Fibroblast of lung (primary cell): ENCODE measurements around the gene SPACA7. TPM values are rescaled to one million over a fixed set of nuclear protein-coding genes. Genes with fewer than 3 reads are reported as not detected.

Experiments used
- DNase-seq, 2 donors: peaks; one replicate each; pipeline versions ENCODE4 v3.0.0 to v3.0.0-alpha.2; 2010; ENCODE audit warnings: low read depth in 2 of 2
- H2AFZ ChIP-seq: 2 replicates; pipeline ENCODE4 v1.5.1; 2012; ENCODE audit warnings: low read length, control low read depth, inconsistent platforms
- H3K27ac ChIP-seq: 2 replicates; pipeline ENCODE4 v1.5.1; 2011; ENCODE audit warnings: low read length, control low read depth; ENCODE audit not compliant: insufficient read depth
- H3K27me3 ChIP-seq: 2 replicates; pipeline ENCODE4 v1.5.1; 2011; ENCODE audit warnings: mild to moderate bottlenecking, low read length; ENCODE audit not compliant: control insufficient read depth, insufficient read depth
- H3K36me3 ChIP-seq: 2 replicates; pipeline ENCODE4 v1.5.1; 2011; ENCODE audit warnings: low read length; ENCODE audit not compliant: control insufficient read depth, insufficient read depth
- H3K4me1 ChIP-seq: 2 replicates; pipeline ENCODE4 v1.5.1; 2011; ENCODE audit warnings: low read length; ENCODE audit not compliant: control insufficient read depth, insufficient read depth; ENCODE audit errors: extremely low read depth
- H3K4me2 ChIP-seq: 2 replicates; pipeline ENCODE4 v1.5.1; 2011; ENCODE audit warnings: low read length, control low read depth; ENCODE audit not compliant: insufficient read depth; ENCODE audit errors: extremely low read depth
- H3K4me3 ChIP-seq, 4 experiments: fragments of 200-600 bp in 1 of 4; sonication (generic) in 1 of 4; replicated peaks in 1 of 4; 2 replicates each; pipeline ENCODE4 v1.5.1; 2011 to 2016; ENCODE audit warnings: low read length in 4 of 4, low read depth in 3 of 4, mild to moderate bottlenecking in 3 of 4, control low read depth in 2 of 4, inconsistent platforms in 1 of 4, mixed read lengths in 1 of 4; ENCODE audit not compliant: insufficient read depth in 1 of 4; ENCODE audit errors: control extremely low read depth in 1 of 4
- H3K79me2 ChIP-seq: 2 replicates; pipeline ENCODE4 v1.5.1; 2012; ENCODE audit warnings: mild to moderate bottlenecking, low read length, inconsistent platforms; ENCODE audit not compliant: control insufficient read depth, insufficient read depth
- H3K9ac ChIP-seq: 2 replicates; pipeline ENCODE4 v1.5.1; 2011; ENCODE audit warnings: mild to moderate bottlenecking, low read length, control low read depth; ENCODE audit not compliant: insufficient read depth
- H3K9me3 ChIP-seq: 2 replicates; pipeline ENCODE4 v1.5.1; 2012; ENCODE audit warnings: low read depth, low read length; ENCODE audit not compliant: control insufficient read depth, insufficient read depth
- H4K20me1 ChIP-seq: 2 replicates; pipeline ENCODE4 v1.5.1; 2011; ENCODE audit warnings: low read length; ENCODE audit not compliant: control insufficient read depth, insufficient read depth; ENCODE audit errors: extremely low read depth
- CTCF ChIP-seq, 2 donors: IDR thresholded peaks in 1 of 2; conservative IDR thresholded peaks in 1 of 2; 1 replicate in 1 of 2; 2 replicates in 1 of 2; pipeline ENCODE4 v1.5.1; 2011 to 2012; ENCODE audit warnings: low read length in 2 of 2, control low read depth in 1 of 2, inconsistent platforms in 1 of 2, low read depth in 1 of 2, mild to moderate bottlenecking in 1 of 2
- EZH2 ChIP-seq: IDR thresholded peaks from 2 replicates; pipeline ENCODE4 v1.5.1; 2012; ENCODE audit warnings: low read length, control low read depth, mild to moderate bottlenecking; ENCODE audit errors: missing control alignments
- polyA plus RNA-seq, 2 donors: library from polyadenylated mRNA; depleted of rRNA in 1 of 2; stranded (reverse) in 1 of 2; unstranded in 1 of 2; fragments of >200 nt; gene quantifications; 2 replicates each; pipeline ENCODE4 v1.2.1, GENCODE V29; 2011 to 2012; ENCODE audit warnings: missing spikeins in 1 of 2
- total RNA-seq: library from RNA; depleted of rRNA; stranded (reverse); fragments of >200 nt; gene quantifications from 2 replicates; pipeline ENCODE4 v1.2.1, GENCODE V29; 2014

The SPACA7 gene
- total and polyA plus RNA-seq, 2 donors (not counting 1 experiment from before 2014, with no cell fraction given), result not detected

DNA sequence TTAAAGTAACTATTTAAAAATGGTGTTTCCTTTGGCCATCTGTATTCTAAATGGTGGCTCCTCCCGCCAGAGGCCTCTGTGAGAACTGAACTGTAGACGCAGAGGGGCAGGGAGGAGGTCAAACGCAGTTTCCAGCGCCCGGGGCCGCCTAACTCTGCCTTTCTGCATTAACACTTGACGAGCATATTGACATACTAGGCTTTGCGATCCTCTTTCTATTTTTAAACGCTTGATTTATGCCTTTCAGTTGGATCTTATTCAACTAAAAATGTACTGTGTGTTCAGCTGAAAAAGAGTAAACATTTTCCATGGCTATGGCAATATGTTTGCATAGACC, 74.7 kb downstream of the SPACA7 start:
- Histone ChIP-seq H3K9me3 (no peaks in the 10 kb centered on the region), H3K4me1 (no peaks in the 10 kb centered on the region), H4K20me1 (no peaks in the 10 kb centered on the region), H3K36me3 (no peaks in the 10 kb centered on the region), H3K9ac (no peak overlapping the region), H3K4me3 (no peak overlapping the region), H3K27me3 (no peaks in the 10 kb centered on the region), H3K79me2 (no peaks in the 10 kb centered on the region), H3K27ac (no peak overlapping the region), H3K4me2 (no peak overlapping the region), H2AFZ (no peak overlapping the region)
- DNase-seq, result no peak
- TF ChIP-seq CTCF (conservative IDR thresholded peaks at IDR 0.05 in 1 of 2, IDR thresholded peaks at IDR 0.05 in 1 of 2; ENCODE audit: low read depth in 1 of 2, low read length in 2 of 2) (no peak), EZH2 (no peak)

- TF ChIP-seq EZH2 (no peak), CTCF (conservative IDR thresholded peaks at IDR 0.05 in 1 of 2, IDR thresholded peaks at IDR 0.05 in 1 of 2; ENCODE audit: low read depth in 1 of 2, low read length in 2 of 2) (no peak)
Measured at GRCh38 chr13:112451512-112452379, 75.6 kb downstream of the SPACA7 start.

GRCh38 chr13:112452380-112453206, 76.4 kb downstream of the SPACA7 start:
- Histone ChIP-seq H3K36me3 (no peaks in the 10 kb centered on the region), H3K27ac (no peak overlapping the region), H2AFZ (no peak overlapping the region), H3K4me2 (no peak overlapping the region), H3K4me3 (no peak overlapping the region), H3K27me3 (no peaks in the 10 kb centered on the region), H3K9ac (no peak overlapping the region), H4K20me1 (no peaks in the 10 kb centered on the region), H3K79me2 (no peaks in the 10 kb centered on the region), H3K4me1 (no peaks in the 10 kb centered on the region), H3K9me3 (no peaks in the 10 kb centered on the region)
- TF ChIP-seq CTCF (conservative IDR thresholded peaks at IDR 0.05 in 1 of 2, IDR thresholded peaks at IDR 0.05 in 1 of 2; ENCODE audit: low read depth in 1 of 2, low read length in 2 of 2), result no peak
- no peak for TF ChIP-seq EZH2
- DNase-seq, result no peak

More at GRCh38 chr13:112451512-112452379, 75.6 kb downstream of the SPACA7 start:
- no peaks in the 10 kb centered on the region for H3K4me1 ChIP-seq
- H3K27ac ChIP-seq, result no peak overlapping the region
- H3K9me3 ChIP-seq, result no peaks in the 10 kb centered on the region
- H3K4me2 ChIP-seq, result no peak overlapping the region
- no peaks in the 10 kb centered on the region for H4K20me1 ChIP-seq
- no peaks in the 10 kb centered on the region for H3K79me2 ChIP-seq
- DNase-seq, result no peak
- H3K9ac ChIP-seq, result no peak overlapping the region
- H3K36me3 ChIP-seq, result no peaks in the 10 kb centered on the region
- no peak overlapping the region for H3K4me3 ChIP-seq
- no peak overlapping the region for H2AFZ ChIP-seq
- no peaks in the 10 kb centered on the region for H3K27me3 ChIP-seq
